ENCODE measurements around the gene CASK.

- TF ChIP-seq CTCF (conservative IDR thresholded peaks at IDR 0.05), result no peak
- TF ChIP-seq EZH2 (IDR thresholded peaks at IDR 0.05; ENCODE audit: low read depth), result no peak
These were observed 257.1 kb downstream of the CASK start for GRCh38 chrX:41666251-41666650.

Measured in PC-9 (cell line).